ENCODE results near the gene CDSN.

The CDSN gene

DNA sequence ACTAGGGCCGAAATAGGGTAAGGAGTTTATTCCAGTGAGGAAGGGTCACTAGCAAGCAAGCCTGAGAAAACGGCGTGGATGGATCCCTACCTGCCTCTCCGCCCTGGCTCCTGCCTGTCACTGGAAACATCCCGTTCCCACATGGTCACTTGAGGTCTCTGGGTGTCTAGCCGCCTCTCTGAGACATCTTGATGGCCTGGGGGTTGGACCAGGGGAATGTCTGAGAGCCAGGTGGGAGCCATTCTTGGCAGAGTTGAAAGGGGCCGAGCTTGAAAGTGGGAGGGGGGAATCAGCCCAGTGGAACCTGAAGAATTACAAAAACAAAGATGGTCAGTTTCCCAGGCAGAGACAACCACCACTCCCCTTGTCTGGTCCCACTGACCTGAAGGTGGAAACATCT is 36.4 kb upstream of the CDSN start:
- TF ChIP-seq, protein P1, sequence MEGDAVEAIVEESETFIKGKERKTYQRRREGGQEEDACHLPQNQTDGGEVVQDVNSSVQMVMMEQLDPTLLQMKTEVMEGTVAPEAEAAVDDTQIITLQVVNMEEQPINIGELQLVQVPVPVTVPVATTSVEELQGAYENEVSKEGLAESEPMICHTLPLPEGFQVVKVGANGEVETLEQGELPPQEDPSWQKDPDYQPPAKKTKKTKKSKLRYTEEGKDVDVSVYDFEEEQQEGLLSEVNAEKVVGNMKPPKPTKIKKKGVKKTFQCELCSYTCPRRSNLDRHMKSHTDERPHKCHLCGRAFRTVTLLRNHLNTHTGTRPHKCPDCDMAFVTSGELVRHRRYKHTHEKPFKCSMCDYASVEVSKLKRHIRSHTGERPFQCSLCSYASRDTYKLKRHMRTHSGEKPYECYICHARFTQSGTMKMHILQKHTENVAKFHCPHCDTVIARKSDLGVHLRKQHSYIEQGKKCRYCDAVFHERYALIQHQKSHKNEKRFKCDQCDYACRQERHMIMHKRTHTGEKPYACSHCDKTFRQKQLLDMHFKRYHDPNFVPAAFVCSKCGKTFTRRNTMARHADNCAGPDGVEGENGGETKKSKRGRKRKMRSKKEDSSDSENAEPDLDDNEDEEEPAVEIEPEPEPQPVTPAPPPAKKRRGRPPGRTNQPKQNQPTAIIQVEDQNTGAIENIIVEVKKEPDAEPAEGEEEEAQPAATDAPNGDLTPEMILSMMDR (IDR thresholded peaks at IDR 0.05; ENCODE audit: control insufficient read depth, insufficient read depth, low read depth, low read length, missing control alignments), result no peak
- H3K4me3 ChIP-seq (ENCODE audit: control insufficient read depth, low read depth, low read length), result no peak overlapping the region

DNA sequence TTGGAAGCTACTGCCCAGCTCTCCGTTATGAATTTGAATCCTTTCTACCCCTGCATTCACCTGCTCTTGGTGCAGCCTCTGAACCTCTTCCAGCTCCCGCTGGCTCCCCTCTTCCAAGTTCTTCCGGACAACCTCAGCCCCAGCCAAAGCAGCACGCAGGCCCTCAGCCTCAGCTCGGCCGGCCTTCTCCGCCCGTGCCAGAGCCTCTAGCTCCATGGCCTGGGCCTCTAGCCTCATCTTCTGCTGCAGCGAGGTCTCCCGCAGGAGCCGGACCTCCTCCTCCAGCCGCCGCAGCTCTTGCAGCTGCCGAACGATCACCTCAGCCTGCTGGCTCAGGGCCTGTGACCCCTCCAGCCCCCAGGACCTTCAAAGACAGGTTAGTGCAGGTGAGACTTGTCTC is 34.2 kb upstream of the CDSN start:
- TF ChIP-seq, protein P1 (IDR thresholded peaks at IDR 0.05; ENCODE audit: control insufficient read depth, insufficient read depth, low read depth, low read length, missing control alignments), result no peak
- no peak for DNase-seq (ENCODE audit: low read depth)
- no peak overlapping the region for H3K4me3 ChIP-seq (ENCODE audit: control insufficient read depth, low read depth, low read length)

More for the DNA sequence above, 36.4 kb upstream of the CDSN start:
- DNase-seq (ENCODE audit: low read depth), result no peak

DNA sequence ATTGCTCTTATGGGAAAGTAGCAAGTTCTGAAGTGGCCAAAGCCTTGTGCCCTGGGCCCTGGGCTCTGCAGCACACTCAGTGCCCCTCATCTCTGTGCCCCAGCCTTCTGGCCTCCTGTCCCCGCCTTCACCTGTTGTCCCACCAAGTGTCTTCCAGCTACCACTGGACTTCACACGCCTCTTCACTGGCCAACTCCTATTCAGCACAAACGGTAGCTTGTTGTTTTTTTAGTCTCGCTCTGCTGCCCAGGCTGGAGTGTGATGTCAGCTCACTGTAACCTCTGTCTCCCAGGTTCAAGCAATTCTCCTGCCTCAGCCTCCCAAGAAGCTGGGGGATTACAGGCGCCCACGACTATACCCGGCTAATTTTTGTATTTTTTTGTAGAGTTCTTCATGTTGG is 32.5 kb upstream of the CDSN start:
- DNase-seq (ENCODE audit: low read depth), result no peak
- H3K4me3 ChIP-seq (ENCODE audit: control insufficient read depth, low read depth, low read length), result no peak overlapping the region
- TF ChIP-seq, protein P1 (IDR thresholded peaks at IDR 0.05; ENCODE audit: control insufficient read depth, insufficient read depth, low read depth, low read length, missing control alignments), result no peak

DNA sequence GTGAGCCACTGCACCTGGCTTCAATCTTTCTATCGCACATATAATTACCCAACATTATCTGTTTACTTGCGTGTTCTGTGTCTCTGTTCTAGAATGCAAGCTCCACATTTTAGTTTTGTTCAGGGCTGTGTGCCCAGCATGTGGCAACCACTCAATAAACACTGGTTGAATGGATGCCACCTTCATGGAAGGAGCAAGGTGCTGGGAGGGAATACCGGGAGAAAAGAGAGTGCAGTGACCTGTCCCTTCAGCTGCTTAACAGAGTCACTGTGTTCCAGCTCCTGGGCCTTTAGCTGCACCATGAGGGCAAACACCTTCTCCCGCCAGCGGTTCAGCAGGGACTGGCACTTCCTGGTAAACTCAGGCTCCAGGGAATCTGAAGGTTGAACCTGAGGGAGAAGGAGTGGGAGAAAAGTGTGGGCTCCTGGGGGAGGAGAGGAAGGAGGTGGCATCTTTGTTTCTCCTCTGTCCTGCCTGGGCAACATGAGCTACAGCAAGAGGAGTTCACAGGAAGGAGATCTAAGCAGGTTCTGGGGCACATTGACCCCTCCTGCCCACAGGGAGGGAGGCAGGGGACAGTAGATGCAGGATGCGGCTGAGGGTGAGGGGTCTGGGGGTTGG is 29.7 kb upstream of the CDSN start:
- H3K4me3 ChIP-seq (ENCODE audit: control insufficient read depth, low read depth, low read length), result no peak overlapping the region
- DNase-seq (ENCODE audit: low read depth), result no peak
- TF ChIP-seq, protein P1 (IDR thresholded peaks at IDR 0.05; ENCODE audit: control insufficient read depth, insufficient read depth, low read depth, low read length, missing control alignments), result no peak

DNA sequence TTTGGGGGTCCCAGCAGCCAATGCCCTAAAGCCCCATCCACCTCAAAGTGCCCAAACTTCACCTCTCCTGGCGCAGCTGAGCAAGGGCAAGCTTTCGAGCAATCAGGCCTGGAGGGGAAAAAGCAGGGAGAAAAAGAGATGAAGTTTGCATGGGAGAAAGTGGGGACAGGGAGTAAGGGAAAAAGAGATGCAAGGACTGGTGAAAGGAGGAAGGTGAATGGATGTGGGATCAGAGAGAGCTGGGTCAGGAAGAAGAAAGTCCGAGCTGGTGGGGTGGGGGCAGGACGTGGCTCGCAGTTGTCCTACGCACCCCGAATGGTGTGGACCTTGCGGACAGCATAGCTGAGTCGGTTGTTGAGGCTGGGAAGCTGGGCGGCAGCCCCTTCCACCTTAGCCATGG is 25.1 kb upstream of the CDSN start:
- DNase-seq (ENCODE audit: low read depth), result no peak
- H3K4me3 ChIP-seq (ENCODE audit: control insufficient read depth, low read depth, low read length), result no peak overlapping the region
- TF ChIP-seq, protein P1 (IDR thresholded peaks at IDR 0.05; ENCODE audit: control insufficient read depth, insufficient read depth, low read depth, low read length, missing control alignments), result no peak

DNA sequence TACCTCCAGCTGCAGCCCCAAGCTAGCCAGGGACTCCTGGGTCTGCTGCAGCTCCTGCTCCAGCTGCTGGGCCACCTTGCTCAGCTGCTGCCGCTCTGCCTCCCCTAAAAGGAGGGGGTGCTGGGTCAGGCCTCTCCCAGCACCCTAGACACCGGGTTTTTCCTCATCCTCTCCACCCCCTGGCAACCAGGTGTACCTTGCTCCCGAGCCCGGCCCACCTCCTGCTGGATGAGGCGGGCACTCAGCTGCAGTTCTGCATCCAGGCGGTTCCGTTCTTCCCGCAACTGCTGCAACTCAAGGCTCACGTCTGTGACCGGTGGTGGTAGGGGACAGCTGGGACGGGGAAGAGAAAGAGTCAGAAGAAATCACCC is 24.7 kb upstream of the CDSN start:
- TF ChIP-seq, protein P1 (IDR thresholded peaks at IDR 0.05; ENCODE audit: control insufficient read depth, insufficient read depth, low read depth, low read length, missing control alignments), result no peak
- no peak overlapping the region for H3K4me3 ChIP-seq (ENCODE audit: control insufficient read depth, low read depth, low read length)
- DNase-seq (ENCODE audit: low read depth), result no peak

Data from AG09309 (cell line).